Esophagus squamous epithelium (tissue), 5 donors: Measurements from ENCODE around the gene NSG1. TPM values are rescaled to one million over a fixed set of nuclear protein-coding genes. Genes with fewer than 3 reads are reported as not detected.

ENCODE experiments used
- DNase-seq: peaks from one replicate; lab custom pipeline; 2025; lab: John Stamatoyannopoulos, UW
- H3K27ac ChIP-seq, 4 donors: fragments of 200-600 bp; sonication (generic); one replicate each; pipeline ENCODE4 v1.5.1; 2016 to 2019; ENCODE audit warnings: mild to moderate bottlenecking in 1 of 4
- H3K27me3 ChIP-seq, 4 donors: fragments of 200-600 bp; sonication (generic); 1 replicate in 3 of 4; 2 replicates in 1 of 4; pipeline versions ENCODE4 v1.5.1 to v1.6.0; 2017 to 2021; ENCODE audit warnings: antibody characterized with exemption in 1 of 4
- H3K36me3 ChIP-seq, 3 donors: fragments of 200-600 bp; sonication (generic); one replicate each; pipeline ENCODE4 v1.5.1; 2016 to 2019
- H3K4me1 ChIP-seq, 3 donors: fragments of 200-600 bp; sonication (generic); one replicate each; pipeline ENCODE4 v1.5.1; 2017 to 2019
- H3K4me3 ChIP-seq, 4 donors: fragments of 200-600 bp; sonication (generic); 1 replicate in 3 of 4; 2 replicates in 1 of 4; pipeline ENCODE4 v1.5.1; 2016 to 2019; ENCODE audit warnings: mild to moderate bottlenecking in 2 of 4, moderate library complexity in 1 of 4
- H3K9me3 ChIP-seq, 3 donors: fragments of 200-600 bp; sonication (generic); one replicate each; pipeline ENCODE4 v1.5.1; 2016 to 2019
- CTCF ChIP-seq, 6 experiments: fragments of 450-650 bp in 4 of 6; fragments of 200-600 bp in 2 of 6; sonication (generic) in 2 of 6; IDR thresholded peaks; one replicate each; pipeline ENCODE4 v1.5.1; 2016 to 2019; ENCODE audit warnings: antibody characterized with exemption in 6 of 6, mild to moderate bottlenecking in 4 of 6, moderate library complexity in 4 of 6
- POLR2A ChIP-seq, 4 donors: fragments of 450-650 bp; IDR thresholded peaks; one replicate each; pipeline ENCODE4 v1.6.1; 2017; ENCODE audit warnings: antibody characterized with exemption in 4 of 4, mild to moderate bottlenecking in 4 of 4, moderate library complexity in 3 of 4
- WGBS, 2 donors: methylation state at CpG; one replicate each; pipeline ENCODE4 v1.1.5; 2018; 5-methylcytosine and 5-hydroxymethylcytosine counted together
- intact Hi-C: fragments of 100-400 bp; cut with DNase I; formaldehyde crosslinking; loops from one replicate; pipeline ENCODE4 v1.15.0; 2022
- total RNA-seq, 4 donors: library from RNA; depleted of rRNA; stranded (reverse); fragments of >200 nt; gene quantifications; one replicate each; pipeline ENCODE4 v1.1.0, GENCODE V29; 2016
- donor health status: DM: yes; HTN: yes; CAD: no.

Gene NSG1
- total RNA-seq, 4 donors from 2014 or later: 21.2 to 48.8 (median 37.5) TPM

GRCh38 chr4:4415107-4415805 is 28.4 kb downstream of the NSG1 start:
- no peak for DNase-seq
- Histone ChIP-seq H3K9me3 (no peaks in the 10 kb centered on the region), H3K4me3 (no peak overlapping the region), H3K4me1 (no peaks in the 10 kb centered on the region), H3K27ac (no peak overlapping the region), H3K27me3 (no peaks in the 10 kb centered on the region), H3K36me3 (peaks cover 7 to 62% (median 7%) of the 10 kb centered on the region in 3 donors)
- intact Hi-C loops: no loop called here
- 96 to 98% methylated on average over 5 to 6 of the region's 19 CpGs for WGBS, 2 donors
- TF ChIP-seq POLR2A (IDR thresholded peaks at IDR 0.05) (no peak), CTCF (IDR thresholded peaks at IDR 0.05) (no peak)

DNA sequence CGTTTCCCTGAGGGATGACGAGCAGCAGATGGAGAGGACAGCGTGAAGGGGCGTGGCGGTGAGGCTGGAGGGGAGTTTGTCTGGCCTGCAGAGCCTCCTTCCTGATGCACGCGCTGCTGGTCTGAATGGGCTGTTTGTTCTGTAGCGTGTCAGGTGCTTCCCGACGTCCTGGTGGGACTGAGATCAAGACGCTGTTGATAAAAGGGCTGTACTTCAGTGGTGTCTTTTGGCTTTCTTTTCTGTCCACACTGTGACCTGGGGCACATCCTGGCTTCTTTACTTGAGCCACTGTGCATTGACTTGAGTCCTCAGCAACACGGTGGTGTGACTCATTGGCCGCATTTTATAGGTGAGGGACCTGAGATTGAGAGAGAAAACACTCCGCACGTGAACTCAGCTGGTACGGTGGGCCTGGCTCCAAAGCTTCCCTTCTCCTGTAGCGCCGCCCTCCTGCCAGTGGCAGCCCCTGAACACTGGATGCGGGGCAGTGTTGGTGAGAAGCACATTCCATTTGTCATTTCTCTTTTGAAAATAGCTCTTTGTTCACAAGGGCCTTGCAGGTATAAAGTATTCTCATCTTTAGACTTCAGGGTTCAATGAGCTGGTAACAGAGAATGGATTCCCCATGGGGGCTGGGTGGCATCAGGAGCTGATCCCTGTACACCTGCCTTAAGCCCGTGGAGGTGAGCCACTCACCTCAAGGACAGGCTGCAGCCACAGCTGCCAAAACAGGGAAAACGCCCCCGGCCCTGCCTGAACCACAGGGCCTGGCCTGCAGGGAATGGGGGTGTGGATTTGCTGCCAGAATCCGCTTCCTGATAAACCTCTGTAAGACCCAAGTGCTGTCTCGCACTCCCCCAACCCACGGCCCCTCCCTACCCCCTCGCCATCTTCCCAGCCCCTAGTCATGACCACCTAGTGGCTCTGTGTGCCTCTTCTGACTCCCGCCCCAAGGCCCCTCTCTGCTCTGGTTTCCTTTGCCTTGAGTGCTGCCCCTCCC is 29.2 kb downstream of the NSG1 start:
- H3K36me3 ChIP-seq: peaks cover 9 to 63% (median 12%) of the 10 kb centered on the region in 3 donors

GRCh38 chr4:4416981-4417380 is 30.1 kb downstream of the NSG1 start:
- H3K27ac ChIP-seq: no peak overlapping the region
- no peaks in the 10 kb centered on the region for H3K9me3 ChIP-seq
- no peak overlapping the region for H3K4me3 ChIP-seq
- 93% methylated on average over 10 of the region's 11 CpGs for WGBS, 2 donors
- intact Hi-C loops: no loop called here
- DNase-seq: no peak
- peaks cover 9 to 70% (median 12%) of the 10 kb centered on the region in 3 donors for H3K36me3 ChIP-seq
- TF ChIP-seq POLR2A (IDR thresholded peaks at IDR 0.05): no peak
- TF ChIP-seq CTCF (IDR thresholded peaks at IDR 0.05): no peak
- no peaks in the 10 kb centered on the region for H3K27me3 ChIP-seq
- H3K4me1 ChIP-seq: no peaks in the 10 kb centered on the region

More for the DNA sequence above, 29.2 kb downstream of the NSG1 start:
- 82 to 93% methylated on average over 21 to 22 of the region's 27 CpGs for WGBS, 2 donors
- intact Hi-C loops: no loop called here
- TF ChIP-seq CTCF (IDR thresholded peaks at IDR 0.05): no peak
- no peak for TF ChIP-seq POLR2A (IDR thresholded peaks at IDR 0.05)
- H3K27ac ChIP-seq: no peak overlapping the region
- DNase-seq: no peak
- H3K4me3 ChIP-seq: no peak overlapping the region
- H3K27me3 ChIP-seq: no peaks in the 10 kb centered on the region
- no peaks in the 10 kb centered on the region for H3K9me3 ChIP-seq
- H3K4me1 ChIP-seq: no peaks in the 10 kb centered on the region

GRCh38 chr4:4417886-4418285 is 31.0 kb downstream of the NSG1 start:
- DNase-seq: no peak
- 73 to 82% methylated on average over 3 to 5 of the region's 7 CpGs for WGBS, 2 donors
- Histone ChIP-seq H3K36me3 (peaks cover 9 to 79% (median 12%) of the 10 kb centered on the region in 3 donors), H3K4me1 (no peaks in the 10 kb centered on the region), H3K27me3 (no peaks in the 10 kb centered on the region), H3K9me3 (no peaks in the 10 kb centered on the region), H3K27ac (no peak overlapping the region), H3K4me3 (no peak overlapping the region)
- intact Hi-C loops: no loop called here
- TF ChIP-seq CTCF (IDR thresholded peaks at IDR 0.05) (no peak), POLR2A (IDR thresholded peaks at IDR 0.05) (no peak)
